IPS-18a (cell line): ENCODE measurements around the gene SF1.

Experiments
- H3K27ac ChIP-seq: one replicate; pipeline ENCODE4 v1.5.1; 2013; ENCODE audit warnings: low read length
- H3K27me3 ChIP-seq: one replicate; pipeline ENCODE4 v1.6.1; 2013; ENCODE audit warnings: mild to moderate bottlenecking, low read length; ENCODE audit not compliant: control insufficient read depth, insufficient read depth
- H3K36me3 ChIP-seq: one replicate; pipeline ENCODE4 v1.6.1; 2013; ENCODE audit warnings: low read depth, low read length; ENCODE audit not compliant: control insufficient read depth
- H3K4me1 ChIP-seq: one replicate; pipeline ENCODE4 v1.6.1; 2013; ENCODE audit warnings: low read depth, low read length; ENCODE audit not compliant: control insufficient read depth
- H3K4me3 ChIP-seq: one replicate; pipeline ENCODE4 v1.5.1; 2013; ENCODE audit warnings: low read length
- H3K9ac ChIP-seq: one replicate; pipeline ENCODE4 v1.6.1; 2013; ENCODE audit warnings: mild to moderate bottlenecking, low read length, moderate library complexity
- H3K9me3 ChIP-seq: one replicate; pipeline ENCODE4 v1.6.1; 2013; ENCODE audit warnings: low read depth, low read length; ENCODE audit not compliant: control insufficient read depth

SF1 gene

GRCh38 chr11:64734811-64735724, 43.3 kb downstream of the SF1 start:
- H3K9ac ChIP-seq = no peak overlapping the region
- H3K36me3 ChIP-seq = no peaks in the 10 kb centered on the region
- H3K4me3 ChIP-seq = no peak overlapping the region
- peaks cover 5% of the 10 kb centered on the region for H3K27me3 ChIP-seq
- H3K9me3 ChIP-seq = no peaks in the 10 kb centered on the region
- H3K4me1 ChIP-seq = peaks cover 20% of the 10 kb centered on the region
- H3K27ac ChIP-seq = no peak overlapping the region

- no peak overlapping the region for H3K4me3 ChIP-seq
- H3K27me3 ChIP-seq = no peaks in the 10 kb centered on the region
- peaks cover 18% of the 10 kb centered on the region for H3K4me1 ChIP-seq
- no peaks in the 10 kb centered on the region for H3K36me3 ChIP-seq
- no peaks in the 10 kb centered on the region for H3K9me3 ChIP-seq
- no peak overlapping the region for H3K9ac ChIP-seq
- no peak overlapping the region for H3K27ac ChIP-seq
These were observed 46.7 kb downstream of the SF1 start for GRCh38 chr11:64731601-64732000.

GRCh38 chr11:64729851-64730382, 48.4 kb downstream of the SF1 start:
- Histone ChIP-seq H3K9ac (no peak overlapping the region), H3K4me3 (peak overlapping the region; percentile 28), H3K27me3 (no peaks in the 10 kb centered on the region), H3K36me3 (no peaks in the 10 kb centered on the region), H3K27ac (no peak overlapping the region), H3K4me1 (peaks cover 33% of the 10 kb centered on the region), H3K9me3 (no peaks in the 10 kb centered on the region)

- Histone ChIP-seq H3K27me3 (no peaks in the 10 kb centered on the region), H3K4me1 (peaks cover 43% of the 10 kb centered on the region), H3K9ac (no peak overlapping the region), H3K36me3 (no peaks in the 10 kb centered on the region), H3K4me3 (no peak overlapping the region), H3K27ac (no peak overlapping the region), H3K9me3 (no peaks in the 10 kb centered on the region)
These were observed 49.5 kb downstream of the SF1 start for GRCh38 chr11:64728757-64729365.

GRCh38 chr11:64726867-64727530, 51.3 kb downstream of the SF1 start:
- H3K4me1 ChIP-seq = peaks cover 46% of the 10 kb centered on the region
- peaks cover 7% of the 10 kb centered on the region for H3K27me3 ChIP-seq

GRCh38 chr11:64726211-64726641, 52.1 kb downstream of the SF1 start:
- H3K4me1 ChIP-seq = peaks cover 41% of the 10 kb centered on the region
- no peak overlapping the region for H3K9ac ChIP-seq
- H3K9me3 ChIP-seq = no peaks in the 10 kb centered on the region
- H3K36me3 ChIP-seq = no peaks in the 10 kb centered on the region
- H3K27me3 ChIP-seq = peaks cover 15% of the 10 kb centered on the region
- H3K27ac ChIP-seq = no peak overlapping the region
- H3K4me3 ChIP-seq = no peak overlapping the region

More at GRCh38 chr11:64726867-64727530, 51.3 kb downstream of the SF1 start:
- Histone ChIP-seq H3K36me3 (no peaks in the 10 kb centered on the region), H3K4me3 (no peak overlapping the region), H3K9me3 (no peaks in the 10 kb centered on the region), H3K9ac (no peak overlapping the region), H3K27ac (no peak overlapping the region)

- Histone ChIP-seq H3K4me1 (peaks cover 33% of the 10 kb centered on the region), H3K36me3 (no peaks in the 10 kb centered on the region), H3K9me3 (no peaks in the 10 kb centered on the region), H3K4me3 (no peak overlapping the region), H3K9ac (no peak overlapping the region), H3K27me3 (peaks cover 23% of the 10 kb centered on the region), H3K27ac (no peak overlapping the region)
These were observed 53.3 kb downstream of the SF1 start for GRCh38 chr11:64724863-64725532.

- Histone ChIP-seq H3K9ac (peak overlapping the region; percentile 50), H3K4me3 (peak overlapping the region; percentile 58), H3K9me3 (no peaks in the 10 kb centered on the region), H3K27me3 (peaks cover 23% of the 10 kb centered on the region), H3K4me1 (peaks cover 30% of the 10 kb centered on the region), H3K27ac (no peak overlapping the region), H3K36me3 (no peaks in the 10 kb centered on the region)
These were observed 54.2 kb downstream of the SF1 start for GRCh38 chr11:64723907-64724862.

- Histone ChIP-seq H3K9ac (peak within 1 kb of the TSS; percentile 50), H3K9me3 (no peaks in the 10 kb centered on the region), H3K27me3 (peaks cover 23% of the 10 kb centered on the region), H3K4me1 (peaks cover 30% of the 10 kb centered on the region), H3K36me3 (no peaks in the 10 kb centered on the region), H3K4me3 (peak within 1 kb of the TSS; percentile 58), H3K27ac (no peak within 1 kb of the TSS)
These were observed 55.0 kb downstream of the SF1 start, which contains the start of gene NRXN2 for GRCh38 chr11:64723117-64723906. TSS of gene NRXN2 (minus strand) at chr11:64723197. CDS start at chr11:64713699, 9,498 bp downstream.
